Neural progenitor cell (in vitro differentiated cells): Measurements from ENCODE around the gene CELSR1. TPM values are rescaled to one million over a fixed set of nuclear protein-coding genes. Genes with fewer than 3 reads are reported as not detected.

Experiments
- DNase-seq: peaks from one replicate; pipeline ENCODE4 v3.0.0-alpha.2; 2016; ENCODE audit warnings: low spot score
- H2AFZ ChIP-seq: fragments of 200-600 bp; sonication (generic); replicated peaks from 2 replicates; pipeline ENCODE4 v1.6.1; 2016; ENCODE audit warnings: antibody characterized with exemption
- H3F3A ChIP-seq: fragments of 200-600 bp; sonication (generic); 2 replicates; pipeline ENCODE4 v1.6.1; 2016; ENCODE audit warnings: antibody characterized with exemption, low read depth
- H3K27ac ChIP-seq: fragments of 200-600 bp; sonication (generic); 2 replicates; pipeline ENCODE4 v1.5.1; 2016; ENCODE audit warnings: mild to moderate bottlenecking
- H3K27me3 ChIP-seq: fragments of 200-600 bp; sonication (generic); 2 replicates; pipeline ENCODE4 v1.6.1; 2016; ENCODE audit warnings: mild to moderate bottlenecking, moderate library complexity
- H3K36me3 ChIP-seq: fragments of 200-600 bp; sonication (generic); 2 replicates; pipeline ENCODE4 v1.5.1; 2016
- H3K4me1 ChIP-seq: fragments of 200-600 bp; sonication (generic); 2 replicates; pipeline ENCODE4 v1.6.1; 2016; ENCODE audit warnings: mixed run types
- H3K4me2 ChIP-seq: fragments of 200-600 bp; sonication (generic); 2 replicates; pipeline ENCODE4 v1.6.1; 2016
- H3K4me3 ChIP-seq: fragments of 200-600 bp; sonication (generic); 2 replicates; pipeline ENCODE4 v1.5.1; 2016
- H3K79me2 ChIP-seq: fragments of 200-600 bp; sonication (generic); 2 replicates; pipeline ENCODE4 v1.6.1; 2016; ENCODE audit warnings: low read depth
- H3K9ac ChIP-seq: fragments of 200-600 bp; sonication (generic); 2 replicates; pipeline ENCODE4 v1.6.1; 2016
- H3K9me3 ChIP-seq: fragments of 200-600 bp; sonication (generic); 2 replicates; pipeline ENCODE4 v1.5.1; 2016; ENCODE audit warnings: low read depth
- H4K20me1 ChIP-seq: fragments of 200-600 bp; sonication (generic); 2 replicates; pipeline ENCODE4 v1.6.1; 2016; ENCODE audit warnings: low read depth
- H3K27ac Mint-ChIP-seq: 3 replicates; pipeline ENCODE4 v1.8.0; 2021; ENCODE audit warnings: mixed read lengths
- H3K27me3 Mint-ChIP-seq: 2 replicates; pipeline ENCODE4 v1.8.0; 2022; ENCODE audit warnings: low read depth, mild to moderate bottlenecking, inconsistent platforms, moderate library complexity, mixed read lengths; ENCODE audit not compliant: insufficient read depth
- H3K36me3 Mint-ChIP-seq: 3 replicates; pipeline ENCODE4 v1.8.0; 2021; ENCODE audit warnings: mixed read lengths
- H3K4me1 Mint-ChIP-seq: 3 replicates; pipeline ENCODE4 v1.8.0; 2021; ENCODE audit warnings: mixed read lengths
- H3K4me3 Mint-ChIP-seq: 3 replicates; pipeline ENCODE4 v1.8.0; 2021; ENCODE audit warnings: mild to moderate bottlenecking, moderate library complexity, mixed read lengths
- H3K9me3 Mint-ChIP-seq: 3 replicates; pipeline ENCODE4 v1.8.0; 2020; ENCODE audit warnings: mixed read lengths
- CTCF ChIP-seq: fragments of 200-600 bp; sonication (generic); IDR thresholded peaks from 2 replicates; pipeline ENCODE4 v1.5.1; 2017; ENCODE audit warnings: antibody characterized with exemption, mild to moderate bottlenecking
- EZH2 ChIP-seq: fragments of 200-600 bp; sonication (generic); IDR thresholded peaks from 2 replicates; pipeline ENCODE4 v1.6.1; 2017; ENCODE audit warnings: antibody characterized with exemption, mild to moderate bottlenecking, moderate library complexity
- EZH2phosphoT487 ChIP-seq: fragments of 200-600 bp; sonication (generic); IDR thresholded peaks from 2 replicates; pipeline ENCODE4 v1.6.1; 2017; ENCODE audit warnings: antibody characterized with exemption
- total RNA-seq: library from RNA; depleted of rRNA; stranded (reverse); fragments of >200 nt; gene quantifications from 2 replicates; pipeline ENCODE4 v1.2.3, GENCODE V29; 2015; ENCODE audit warnings: low replicate concordance

CELSR1 gene
- total RNA-seq, 1 donor from 2014 or later: 12.3 TPM

- Histone ChIP-seq H3K4me3 (no peak overlapping the region), H3K36me3 (no peaks in the 10 kb centered on the region), H3K79me2 (peaks cover 40% of the 10 kb centered on the region), H3K27me3 (no peaks in the 10 kb centered on the region), H3K9me3 (no peaks in the 10 kb centered on the region), H3K9ac (no peak overlapping the region), H4K20me1 (peaks cover 76% of the 10 kb centered on the region), H3K27ac (no peak overlapping the region), H3F3A (peaks cover 41% of the 10 kb centered on the region), H3K4me1 (peaks cover 65% of the 10 kb centered on the region), H2AFZ (no peak overlapping the region), H3K4me2 (peak overlapping the region; percentile 84)
- Mint-ChIP-seq H3K27me3 (peaks cover 8% of the 10 kb centered on the region), H3K36me3 (peaks cover 3% of the 10 kb centered on the region), H3K4me3 (peak overlapping the region; percentile 72), H3K9me3 (no peaks in the 10 kb centered on the region), H3K27ac (peak overlapping the region; percentile 95), H3K4me1 (peaks cover 80% of the 10 kb centered on the region)
- TF ChIP-seq CTCF: no peak
- no peak for TF ChIP-seq EZH2phosphoT487
- TF ChIP-seq EZH2: no peak
- DNase-seq: no peak
Observed at GRCh38 chr22:46511151-46512038, 26.0 kb downstream of the CELSR1 start.

DNA sequence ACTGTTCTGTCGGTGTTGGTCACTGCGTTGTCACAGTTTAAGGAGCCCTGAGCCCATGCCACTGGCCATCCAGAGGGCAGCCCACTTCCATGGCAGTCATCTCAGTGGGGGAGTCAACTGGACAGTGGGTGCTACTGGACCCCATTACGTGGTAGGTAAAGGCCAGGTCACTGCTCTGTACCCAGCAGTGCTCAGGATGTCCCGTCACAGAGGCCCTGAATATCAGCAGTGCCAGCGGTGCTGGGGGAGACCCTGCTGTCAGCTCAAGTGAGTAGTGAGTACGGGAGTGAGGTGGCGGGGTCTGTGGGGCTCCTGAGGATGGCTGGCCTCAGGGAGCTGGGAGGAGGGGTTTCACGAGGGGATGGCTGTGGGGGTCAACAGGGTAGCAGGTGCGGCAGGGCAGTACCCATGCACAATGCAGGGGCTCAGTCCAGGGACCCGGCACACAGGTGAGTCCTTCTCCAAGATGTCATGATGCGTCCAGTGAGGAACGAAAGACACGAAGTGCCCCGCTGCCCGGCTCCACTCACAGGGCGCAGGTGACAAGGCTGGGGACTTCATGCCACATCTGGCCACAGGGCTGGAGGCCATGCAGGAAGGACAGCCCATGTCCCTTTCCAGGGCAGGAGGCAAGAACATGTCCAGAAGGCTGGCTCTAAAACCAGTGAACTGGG is 27.9 kb downstream of the CELSR1 start:
- DNase-seq: no peak
- no peaks in the 10 kb centered on the region for H3K27me3 ChIP-seq
- H3K27me3 Mint-ChIP-seq: peaks cover 7% of the 10 kb centered on the region
- H3K4me3 ChIP-seq: peak overlapping the region; percentile 40
- H3K9me3 ChIP-seq: no peaks in the 10 kb centered on the region
- peaks cover 63% of the 10 kb centered on the region for H4K20me1 ChIP-seq
- no peak overlapping the region for H3K9ac ChIP-seq
- peaks cover 30% of the 10 kb centered on the region for H3F3A ChIP-seq
- H2AFZ ChIP-seq: no peak overlapping the region
- TF ChIP-seq EZH2phosphoT487 (no peak), CTCF (no peak), EZH2 (no peak)
- H3K36me3 Mint-ChIP-seq: peaks cover 3% of the 10 kb centered on the region
- peak overlapping the region; percentile 72 for H3K4me3 Mint-ChIP-seq
- peaks cover 72% of the 10 kb centered on the region for H3K4me1 Mint-ChIP-seq
- peaks cover 56% of the 10 kb centered on the region for H3K4me1 ChIP-seq
- no peak overlapping the region for H3K27ac ChIP-seq
- peak overlapping the region; percentile 95 for H3K27ac Mint-ChIP-seq
- H3K4me2 ChIP-seq: peak overlapping the region; percentile 84
- H3K36me3 ChIP-seq: no peaks in the 10 kb centered on the region
- H3K79me2 ChIP-seq: peaks cover 42% of the 10 kb centered on the region
- H3K9me3 Mint-ChIP-seq: no peaks in the 10 kb centered on the region

DNA sequence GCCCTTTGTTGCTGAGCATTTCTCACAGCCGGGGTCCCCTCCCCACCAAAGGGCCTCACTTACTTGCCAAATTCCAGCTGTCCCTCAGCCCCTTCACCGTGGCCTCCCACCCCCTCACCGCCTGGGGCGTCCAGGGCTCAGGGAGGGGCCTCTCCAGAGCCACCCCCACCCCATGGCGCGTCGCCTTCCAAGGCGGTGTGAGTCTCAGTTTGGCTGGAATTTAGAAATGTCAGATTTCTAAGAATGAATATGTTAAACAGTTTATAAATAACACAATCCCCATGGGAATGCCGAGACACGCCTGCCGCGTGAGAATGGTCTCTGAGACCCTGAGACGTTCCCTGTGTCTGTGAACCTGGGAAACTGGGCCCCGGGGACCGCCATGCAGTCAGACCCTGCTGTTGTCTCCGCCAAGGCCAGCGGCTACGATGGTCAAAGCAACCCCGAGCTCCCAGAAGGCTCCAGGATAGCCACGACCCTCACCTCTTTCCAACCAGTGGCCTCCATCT is 28.9 kb downstream of the CELSR1 start:
- peaks cover 54% of the 10 kb centered on the region for H3K4me1 ChIP-seq
- H3K27me3 Mint-ChIP-seq: peaks cover 7% of the 10 kb centered on the region

More for the DNA sequence above, 28.9 kb downstream of the CELSR1 start:
- H4K20me1 ChIP-seq: peaks cover 54% of the 10 kb centered on the region
- peak; percentile 54 for DNase-seq
- peaks cover 30% of the 10 kb centered on the region for H3F3A ChIP-seq
- TF ChIP-seq EZH2 (no peak), CTCF (no peak), EZH2phosphoT487 (no peak)
- H3K27ac ChIP-seq: no peak overlapping the region
- Mint-ChIP-seq H3K4me1 (peaks cover 68% of the 10 kb centered on the region), H3K9me3 (no peaks in the 10 kb centered on the region), H3K4me3 (peak overlapping the region; percentile 50), H3K36me3 (peaks cover 3% of the 10 kb centered on the region), H3K27ac (peak overlapping the region; percentile 69)
- no peaks in the 10 kb centered on the region for H3K27me3 ChIP-seq
- H3K36me3 ChIP-seq: no peaks in the 10 kb centered on the region
- peaks cover 51% of the 10 kb centered on the region for H3K79me2 ChIP-seq
- H3K9ac ChIP-seq: no peak overlapping the region
- no peaks in the 10 kb centered on the region for H3K9me3 ChIP-seq
- H3K4me3 ChIP-seq: no peak overlapping the region
- H3K4me2 ChIP-seq: peak overlapping the region; percentile 62
- no peak overlapping the region for H2AFZ ChIP-seq
